Measurements from ENCODE around the gene BCL2L12. TPM values are rescaled to one million over a fixed set of nuclear protein-coding genes. Genes with fewer than 3 reads are reported as not detected.

The BCL2L12 gene
- total and polyA plus RNA-seq, 12 donors: 7.8 to 19.6 (median 9.8) TPM

DNA sequence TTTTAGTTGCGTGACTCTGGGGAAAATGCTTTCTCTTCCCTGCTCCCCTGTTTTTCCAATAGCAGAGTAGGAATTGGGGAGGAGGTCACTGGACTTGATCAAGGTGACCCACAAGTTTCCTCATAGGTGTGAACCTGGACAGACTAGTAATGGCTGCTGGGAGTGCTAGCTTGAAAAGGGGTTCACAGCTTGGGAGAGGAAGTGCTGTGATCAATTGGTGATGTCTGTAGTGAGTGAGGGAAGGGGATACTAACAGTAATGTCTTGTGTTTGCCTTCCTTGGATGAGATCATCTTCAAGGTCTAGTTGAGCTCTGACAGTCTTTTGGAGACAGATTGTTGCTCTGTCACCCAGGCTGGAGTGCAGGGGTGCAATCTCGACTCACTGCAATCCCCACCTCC lies 1.7 kb downstream of the BCL2L12 start:
- Histone ChIP-seq H3K27me3 (no peaks in the 10 kb centered on the region), H3K4me1 (peaks cover 10 to 38% (median 25%) of the 10 kb centered on the region in 9 donors), H3K36me3 (peaks cover 0 to 28% (median 0%) of the 10 kb centered on the region in 9 donors), H3K9me3 (no peaks in the 10 kb centered on the region), H3K4me3 (no peak overlapping the region), H3K27ac (no peak overlapping the region)
- no peak for DNase-seq
- intact Hi-C loops (cut with DNase I): loop anchor here in 3 of 10 donors (5.0 kb wide), 2 partner anchors 75 to 85 kb away; partner anchors contain the start of genes PRR12 (in 2 of the 3), NOSIP (in 1 of the 3) and PRRG2 (in 1 of the 3)
- TF ChIP-seq CTCF (IDR thresholded peaks at IDR 0.05): no peak
- WGBS, 2 donors: 88 to 91% methylated on average over 2 of the region's 2 CpGs
- ATAC-seq: no peak

GRCh38 chr19:49669516-49669915 lies 3.8 kb downstream of the BCL2L12 start:
- 94 to 98% methylated on average over 3 of the region's 3 CpGs for WGBS, 2 donors
- Histone ChIP-seq H3K27me3 (no peaks in the 10 kb centered on the region), H3K36me3 (peaks cover 0 to 20% (median 0%) of the 10 kb centered on the region in 9 donors), H3K4me3 (no peak overlapping the region), H3K4me1 (peaks cover 7 to 23% (median 17%) of the 10 kb centered on the region in 9 donors), H3K27ac (no peak overlapping the region), H3K9me3 (no peaks in the 10 kb centered on the region)
- TF ChIP-seq CTCF (IDR thresholded peaks at IDR 0.05): no peak
- DNase-seq: no peak
- ATAC-seq: no peak
- intact Hi-C loops (cut with DNase I): loop anchor here in 3 of 10 donors (5.0 kb wide), 2 partner anchors 77 to 87 kb away; partner anchors contain the start of genes PRR12 (in 2 of the 3), NOSIP (in 1 of the 3) and PRRG2 (in 1 of the 3)

GRCh38 chr19:49672131-49672919 lies 6.6 kb downstream of the BCL2L12 start:
- H3K27me3 ChIP-seq: no peaks in the 10 kb centered on the region
- H3K36me3 ChIP-seq: peaks cover 0 to 20% (median 0%) of the 10 kb centered on the region in 9 donors
- peak; percentile 80 to 94 (median 90) for TF ChIP-seq CTCF (IDR thresholded peaks at IDR 0.05)
- 23% methylated on average over 28 of the region's 28 CpGs for WGBS, 2 donors
- no peaks in the 10 kb centered on the region for H3K9me3 ChIP-seq
- intact Hi-C loops (cut with DNase I): loop anchor here in 4 of 10 donors (5.0 to 10.0 kb wide), 4 partner anchors 78 to 98 kb away; partner anchors contain the start of genes PRR12 (in 2 of the 4), NOSIP (in 1 of the 4) and PRRG2 (in 1 of the 4)
- DNase-seq (peak; percentile 76 to 83), ATAC-seq (peak in 1 of 8 donors; percentile 8)
- peak overlapping the region in 5 of 10 donors; percentile 27 to 38 (median 28) for H3K4me3 ChIP-seq
- peaks cover 0 to 18% (median 12%) of the 10 kb centered on the region in 9 donors for H3K4me1 ChIP-seq
- peak overlapping the region in 8 of 10 donors; percentile 42 to 76 (median 60) for H3K27ac ChIP-seq

DNA sequence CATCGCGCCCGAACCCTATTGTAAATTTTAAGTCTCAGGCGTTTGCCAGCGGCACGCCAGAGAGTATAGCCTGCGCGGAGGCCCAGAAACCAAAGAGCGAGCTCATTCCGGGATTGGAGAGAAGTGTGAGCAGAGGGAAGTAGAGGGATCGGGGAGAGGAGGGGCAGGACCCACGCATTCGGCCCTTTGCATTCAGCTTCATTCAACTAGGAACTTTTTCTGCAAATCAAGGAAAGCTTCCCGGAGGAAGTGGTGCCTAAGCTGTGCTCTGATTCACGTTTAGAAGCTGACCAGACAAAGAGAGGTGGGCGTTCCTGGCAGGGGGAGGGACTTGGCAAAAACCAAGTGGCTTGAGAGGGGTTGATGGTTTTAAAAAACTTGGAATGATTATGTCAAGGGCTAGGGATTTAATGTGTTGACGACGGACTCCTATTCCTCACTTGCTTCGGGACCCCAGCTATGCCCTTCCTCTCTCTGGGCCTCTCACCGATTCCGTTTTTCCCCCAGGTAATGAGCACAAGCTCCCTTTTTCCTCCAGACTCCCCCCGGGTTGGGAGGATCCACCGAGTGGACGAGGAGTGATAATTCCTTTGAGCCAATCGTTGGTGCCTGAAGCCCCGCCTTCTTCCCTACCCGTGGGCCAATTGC lies 10.5 kb downstream of the BCL2L12 start:
- 1 to 2% methylated on average over 27 of the region's 27 CpGs for WGBS, 2 donors
- Histone ChIP-seq H3K9me3 (no peaks in the 10 kb centered on the region), H3K36me3 (peaks cover 0 to 10% (median 4%) of the 10 kb centered on the region in 9 donors), H3K27ac (peak overlapping the region; percentile 73 to 99 (median 90)), H3K4me1 (peaks cover 17 to 54% (median 46%) of the 10 kb centered on the region in 9 donors), H3K27me3 (no peaks in the 10 kb centered on the region), H3K4me3 (peak overlapping the region in 9 of 10 donors; percentile 9 to 92 (median 50))
- TF ChIP-seq CTCF (IDR thresholded peaks at IDR 0.05): no peak
- ATAC-seq (peak; percentile 32 to 63 (median 49)), DNase-seq (peak; percentile 80 to 92)
- intact Hi-C loops (cut with DNase I): loop anchor here in 8 of 10 donors (1.0 to 10.0 kb wide), 13 partner anchors 31 to 224 kb away; partner anchors contain the start of genes PRR12 (in 3 of the 8), RRAS (in 3 of the 8), NOSIP (in 2 of the 8) and PRRG2 (in 2 of the 8)
